Left ventricle myocardium inferior (tissue), 1 donor: ENCODE data around the gene KCNMB2. TPM values are rescaled to one million over a fixed set of nuclear protein-coding genes. Genes with fewer than 3 reads are reported as not detected.

Experiments used
- DNase-seq: peaks from one replicate; pipeline ENCODE4 v3.0.0-alpha.2; 2020
- H3K27ac ChIP-seq: fragments of 200-600 bp; replicated peaks from 2 replicates; pipeline ENCODE4 v1.8.0; 2021
- H3K27me3 ChIP-seq: fragments of 200-600 bp; 2 replicates; pipeline ENCODE4 v1.8.0; 2021; ENCODE audit warnings: low read depth
- H3K36me3 ChIP-seq: fragments of 200-600 bp; 2 replicates; pipeline ENCODE4 v1.8.0; 2021
- H3K4me1 ChIP-seq: fragments of 200-600 bp; 2 replicates; pipeline ENCODE4 v1.8.0; 2021
- H3K4me3 ChIP-seq: fragments of 200-600 bp; 2 replicates; pipeline ENCODE4 v1.8.0; 2021; ENCODE audit warnings: mild to moderate bottlenecking, moderate library complexity
- H3K9me3 ChIP-seq: fragments of 200-600 bp; replicated peaks from 2 replicates; pipeline ENCODE4 v1.8.0; 2021
- intact Hi-C: fragments of 100-400 bp; cut with micrococcal nuclease; formaldehyde crosslinking; loops from one replicate; pipeline ENCODE4 v1.11.0; 2022
- total RNA-seq: library from RNA; stranded (reverse); fragmentation: NEBNext Ultra II Directional; extraction: Animal tissue kit (Norgen Biotek cat#: 25700); gene quantifications from one replicate; pipeline ENCODE4 v1.2.1, GENCODE V29; 2021
- TF ChIP-seq, protein P1 (sequence below): fragments of 200-600 bp; IDR thresholded peaks from 2 replicates; pipeline ENCODE4 v1.8.0; 2021; ENCODE audit warnings: antibody characterized with exemption, mild to moderate bottlenecking, borderline replicate concordance
- donor health status: DM: no; HTN: yes; CAD: no; lungs with severe emphysema.

Gene KCNMB2
- total RNA-seq, 1 donor from 2014 or later = 2.1 TPM

DNA sequence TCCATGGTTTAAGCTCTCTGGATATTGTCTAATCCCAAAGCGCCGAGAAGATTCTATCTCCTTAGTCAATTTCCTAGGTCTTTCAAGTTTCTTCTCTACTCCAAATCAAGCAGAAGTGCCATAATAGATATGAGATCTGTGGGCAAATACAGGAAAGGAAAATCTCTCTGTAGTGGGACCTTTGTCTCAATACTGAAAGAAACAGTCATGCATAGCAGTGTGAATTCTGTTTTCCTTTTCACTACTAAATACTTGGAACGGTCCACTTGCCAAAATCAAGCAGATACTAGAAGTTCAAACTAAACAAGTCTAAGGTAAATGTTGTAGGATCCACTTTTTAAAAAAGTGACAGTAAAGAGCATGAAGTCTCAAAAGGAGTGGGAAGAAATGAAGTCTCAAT, 298.8 kb downstream of the KCNMB2 start:
- intact Hi-C loops = no loop called here
- TF ChIP-seq, protein P1, sequence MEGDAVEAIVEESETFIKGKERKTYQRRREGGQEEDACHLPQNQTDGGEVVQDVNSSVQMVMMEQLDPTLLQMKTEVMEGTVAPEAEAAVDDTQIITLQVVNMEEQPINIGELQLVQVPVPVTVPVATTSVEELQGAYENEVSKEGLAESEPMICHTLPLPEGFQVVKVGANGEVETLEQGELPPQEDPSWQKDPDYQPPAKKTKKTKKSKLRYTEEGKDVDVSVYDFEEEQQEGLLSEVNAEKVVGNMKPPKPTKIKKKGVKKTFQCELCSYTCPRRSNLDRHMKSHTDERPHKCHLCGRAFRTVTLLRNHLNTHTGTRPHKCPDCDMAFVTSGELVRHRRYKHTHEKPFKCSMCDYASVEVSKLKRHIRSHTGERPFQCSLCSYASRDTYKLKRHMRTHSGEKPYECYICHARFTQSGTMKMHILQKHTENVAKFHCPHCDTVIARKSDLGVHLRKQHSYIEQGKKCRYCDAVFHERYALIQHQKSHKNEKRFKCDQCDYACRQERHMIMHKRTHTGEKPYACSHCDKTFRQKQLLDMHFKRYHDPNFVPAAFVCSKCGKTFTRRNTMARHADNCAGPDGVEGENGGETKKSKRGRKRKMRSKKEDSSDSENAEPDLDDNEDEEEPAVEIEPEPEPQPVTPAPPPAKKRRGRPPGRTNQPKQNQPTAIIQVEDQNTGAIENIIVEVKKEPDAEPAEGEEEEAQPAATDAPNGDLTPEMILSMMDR = no peak

DNA sequence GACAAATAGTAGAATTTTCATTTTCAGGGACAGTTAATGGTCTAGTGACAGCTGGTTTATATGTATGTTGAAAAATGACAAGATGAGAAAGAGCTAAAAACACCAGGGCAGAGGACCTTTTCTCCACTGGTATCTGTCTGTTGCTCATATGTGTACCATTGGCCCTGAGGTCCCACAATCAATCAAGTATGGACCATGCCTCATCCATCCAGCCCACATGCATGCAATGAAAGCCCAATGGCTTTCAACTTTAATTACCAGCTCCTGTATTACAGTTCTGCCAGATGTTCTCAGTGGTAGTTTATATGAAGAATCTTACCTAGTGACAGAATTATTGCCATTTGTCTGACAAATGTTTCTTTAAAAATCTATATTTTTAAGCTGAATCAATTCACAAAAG, 301.3 kb downstream of the KCNMB2 start:
- no peak overlapping the region for H3K4me3 ChIP-seq
- intact Hi-C loops = no loop called here
- no peaks in the 10 kb centered on the region for H3K36me3 ChIP-seq
- H3K9me3 ChIP-seq = peaks cover 5% of the 10 kb centered on the region
- H3K27me3 ChIP-seq = no peaks in the 10 kb centered on the region
- no peak for DNase-seq
- H3K4me1 ChIP-seq = no peaks in the 10 kb centered on the region
- no peak overlapping the region for H3K27ac ChIP-seq
- TF ChIP-seq, protein P1 = no peak

More for the DNA sequence above, 298.8 kb downstream of the KCNMB2 start:
- Histone ChIP-seq H3K36me3 (no peaks in the 10 kb centered on the region), H3K4me3 (no peak overlapping the region), H3K4me1 (no peaks in the 10 kb centered on the region), H3K27me3 (no peaks in the 10 kb centered on the region), H3K27ac (no peak overlapping the region), H3K9me3 (no peaks in the 10 kb centered on the region)
- DNase-seq = no peak

DNA sequence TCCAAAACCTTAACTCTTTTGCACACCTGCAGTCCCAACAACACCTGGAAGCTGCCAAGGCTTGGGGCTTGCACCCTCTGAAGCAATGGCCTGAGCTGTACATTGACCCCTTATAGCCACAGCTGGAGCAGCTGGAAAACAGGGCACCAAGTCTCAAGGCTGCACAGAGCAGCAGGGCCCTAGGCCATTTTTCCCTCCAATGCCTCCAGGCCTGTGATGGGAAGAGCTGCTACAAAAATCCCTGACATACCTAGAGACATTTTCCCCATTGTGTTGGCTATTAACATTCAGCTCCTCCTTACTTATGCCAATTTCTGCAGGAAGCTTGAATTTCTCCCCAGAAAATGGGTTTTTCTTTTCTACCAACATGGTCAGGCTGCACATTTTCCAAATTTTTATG, 304.4 kb downstream of the KCNMB2 start:
- intact Hi-C loops = no loop called here
- Histone ChIP-seq H3K4me3 (no peak overlapping the region), H3K36me3 (no peaks in the 10 kb centered on the region), H3K27ac (no peak overlapping the region), H3K27me3 (no peaks in the 10 kb centered on the region), H3K4me1 (no peaks in the 10 kb centered on the region), H3K9me3 (peaks cover 5% of the 10 kb centered on the region)
- DNase-seq = no peak
- TF ChIP-seq, protein P1 = no peak

- H3K36me3 ChIP-seq = no peaks in the 10 kb centered on the region
- TF ChIP-seq, protein P1 = no peak
- H3K27me3 ChIP-seq = no peaks in the 10 kb centered on the region
- H3K27ac ChIP-seq = no peak overlapping the region
- no peak for DNase-seq
- intact Hi-C loops = no loop called here
- no peak overlapping the region for H3K4me3 ChIP-seq
- no peaks in the 10 kb centered on the region for H3K4me1 ChIP-seq
- H3K9me3 ChIP-seq = peaks cover 5% of the 10 kb centered on the region
These were observed 304.8 kb downstream of the KCNMB2 start for GRCh38 chr3:178841011-178841410.

- DNase-seq = no peak
- Histone ChIP-seq H3K27ac (no peak overlapping the region), H3K4me3 (no peak overlapping the region), H3K36me3 (no peaks in the 10 kb centered on the region), H3K27me3 (no peaks in the 10 kb centered on the region), H3K4me1 (peaks cover 35% of the 10 kb centered on the region), H3K9me3 (peaks cover 5% of the 10 kb centered on the region)
- intact Hi-C loops = no loop called here
- TF ChIP-seq, protein P1 = no peak
These were observed 308.7 kb downstream of the KCNMB2 start for GRCh38 chr3:178844916-178845315.
